HEK293 (cell line): ENCODE results near the gene NECTIN2.

Experiments used
- CTCF ChIA-PET: fragments of 350-600 bp; formaldehyde crosslinking; extraction: SDS; loops from one replicate; lab custom pipeline; 2021; ENCODE audit warnings: antibody characterized with exemption; lab: Yijun Ruan, JAX
- POLR2A ChIA-PET: fragments of 300-600 bp; formaldehyde crosslinking; extraction: SDS; loops from one replicate; lab custom pipeline; 2020; ENCODE audit warnings: antibody characterized with exemption, inconsistent platforms; lab: Yijun Ruan, JAX
- H3K27ac ChIP-seq: fragments of 200-500 bp; sonication (Bioruptor generic); 2 replicates; pipeline ENCODE4 v1.5.1; 2014; ENCODE audit warnings: low read depth, low read length, control low read depth, inconsistent platforms; ENCODE audit errors: extremely low read depth
- H3K36me3 ChIP-seq, 2 experiments: fragments of 200-500 bp in 1 of 2; sonication (Bioruptor generic) in 1 of 2; 1 replicate in 1 of 2; 2 replicates in 1 of 2; pipeline ENCODE4 v1.5.1; 2014 to 2017; ENCODE audit warnings: inconsistent platforms in 2 of 2, low read length in 2 of 2; ENCODE audit not compliant: control insufficient read depth in 2 of 2, insufficient read depth in 1 of 2
- H3K4me1 ChIP-seq: fragments of 200-500 bp; sonication (Bioruptor generic); 2 replicates; pipeline ENCODE4 v1.5.1; 2014; ENCODE audit warnings: mild to moderate bottlenecking, low read length, inconsistent platforms; ENCODE audit not compliant: control insufficient read depth, insufficient read depth
- H3K4me3 ChIP-seq: 2 replicates; pipeline ENCODE4 v1.5.1; 2011; ENCODE audit warnings: low read depth, mild to moderate bottlenecking, control low read depth, low read length, moderate library complexity
- H3K9me3 ChIP-seq: fragments of 200-500 bp; sonication (Bioruptor generic); 2 replicates; pipeline ENCODE4 v1.5.1; 2014; ENCODE audit warnings: low read depth, low read length, inconsistent platforms; ENCODE audit not compliant: control insufficient read depth, insufficient read depth
- FEZF1 ChIP-seq: fragments of 450-650 bp; formaldehyde crosslinking; IDR thresholded peaks from 2 replicates; pipeline ENCODE4 v1.5.1; 2016; ENCODE audit warnings: missing biosample characterization, missing genetic modification characterization
- GFI1B ChIP-seq: fragments of 450-650 bp; formaldehyde crosslinking; IDR thresholded peaks from 2 replicates; pipeline ENCODE4 v1.5.1; 2016; ENCODE audit warnings: missing biosample characterization, missing genetic modification characterization
- INSM2 ChIP-seq: fragments of 450-650 bp; formaldehyde crosslinking; IDR thresholded peaks from 2 replicates; pipeline ENCODE4 v1.5.1; 2016; ENCODE audit warnings: missing biosample characterization, missing genetic modification characterization
- KLF17 ChIP-seq: fragments of 450-650 bp; formaldehyde crosslinking; IDR thresholded peaks from 2 replicates; pipeline ENCODE4 v1.5.1; 2016; ENCODE audit warnings: missing biosample characterization, missing genetic modification characterization
- KLF9 ChIP-seq: fragments of 450-650 bp; formaldehyde crosslinking; IDR thresholded peaks from 2 replicates; pipeline ENCODE4 v1.5.1; 2016; ENCODE audit warnings: missing biosample characterization, missing genetic modification characterization, low read depth
- PATZ1 ChIP-seq: fragments of 450-650 bp; formaldehyde crosslinking; IDR thresholded peaks from 2 replicates; pipeline ENCODE4 v1.5.1; 2016; ENCODE audit warnings: missing biosample characterization, missing genetic modification characterization
- PRDM10 ChIP-seq: fragments of 450-650 bp; formaldehyde crosslinking; IDR thresholded peaks from 2 replicates; pipeline ENCODE4 v1.5.1; 2016; ENCODE audit warnings: missing biosample characterization, missing genetic modification characterization
- SP2 ChIP-seq: fragments of 450-650 bp; formaldehyde crosslinking; IDR thresholded peaks from 2 replicates; pipeline ENCODE4 v1.5.1; 2016; ENCODE audit warnings: missing biosample characterization, missing genetic modification characterization
- WT1 ChIP-seq: fragments of 450-650 bp; formaldehyde crosslinking; IDR thresholded peaks from 2 replicates; pipeline ENCODE4 v1.5.1; 2016; ENCODE audit warnings: missing biosample characterization, missing genetic modification characterization
- YY1 ChIP-seq: fragments of 450-650 bp; formaldehyde crosslinking; IDR thresholded peaks from 2 replicates; pipeline ENCODE4 v1.5.1; 2018; ENCODE audit warnings: missing biosample characterization, missing genetic modification characterization
- ZBTB49 ChIP-seq: fragments of 450-650 bp; formaldehyde crosslinking; IDR thresholded peaks from 2 replicates; pipeline ENCODE4 v1.5.1; 2016; ENCODE audit warnings: missing biosample characterization, missing genetic modification characterization, low read depth
- ZNF239 ChIP-seq: fragments of 450-650 bp; formaldehyde crosslinking; IDR thresholded peaks from 2 replicates; pipeline ENCODE4 v1.5.1; 2016; ENCODE audit warnings: missing biosample characterization, missing genetic modification characterization
- ZNF302 ChIP-seq: fragments of 450-650 bp; formaldehyde crosslinking; IDR thresholded peaks from 2 replicates; pipeline ENCODE4 v1.5.1; 2016; ENCODE audit warnings: missing biosample characterization, missing genetic modification characterization, low read depth
- ZNF366 ChIP-seq: fragments of 450-650 bp; formaldehyde crosslinking; conservative IDR thresholded peaks from 2 replicates; pipeline ENCODE4 v1.5.1; 2016; ENCODE audit warnings: missing biosample characterization, missing genetic modification characterization
- ZNF391 ChIP-seq: fragments of 450-650 bp; formaldehyde crosslinking; IDR thresholded peaks from 2 replicates; pipeline ENCODE4 v1.5.1; 2016; ENCODE audit warnings: low read depth, missing biosample characterization, missing genetic modification characterization, borderline replicate concordance
- ZNF423 ChIP-seq: fragments of 450-650 bp; formaldehyde crosslinking; IDR thresholded peaks from 2 replicates; pipeline ENCODE4 v1.5.1; 2016; ENCODE audit warnings: missing biosample characterization, missing genetic modification characterization
- ZNF521 ChIP-seq: fragments of 450-650 bp; formaldehyde crosslinking; IDR thresholded peaks from 2 replicates; pipeline ENCODE4 v1.5.1; 2017; ENCODE audit warnings: missing biosample characterization, mild to moderate bottlenecking, missing genetic modification characterization
- ZNF580 ChIP-seq: fragments of 450-650 bp; formaldehyde crosslinking; IDR thresholded peaks from 2 replicates; pipeline ENCODE4 v1.5.1; 2016; ENCODE audit warnings: missing biosample characterization, missing genetic modification characterization
- ZNF600 ChIP-seq: fragments of 450-650 bp; formaldehyde crosslinking; IDR thresholded peaks from 2 replicates; pipeline ENCODE4 v1.5.1; 2016; ENCODE audit warnings: missing biosample characterization, missing genetic modification characterization
- ZNF704 ChIP-seq: fragments of 450-650 bp; formaldehyde crosslinking; IDR thresholded peaks from 2 replicates; pipeline ENCODE4 v1.5.1; 2016; ENCODE audit warnings: missing biosample characterization, missing genetic modification characterization
- ZNF785 ChIP-seq: fragments of 450-650 bp; formaldehyde crosslinking; IDR thresholded peaks from 2 replicates; pipeline ENCODE4 v1.5.1; 2016; ENCODE audit warnings: missing biosample characterization, missing genetic modification characterization
- ZSCAN16 ChIP-seq: fragments of 450-650 bp; formaldehyde crosslinking; IDR thresholded peaks from 2 replicates; pipeline ENCODE4 v1.5.1; 2016; ENCODE audit warnings: missing biosample characterization, missing genetic modification characterization

The NECTIN2 gene

GRCh38 chr19:44889830-44890365 lies 43.8 kb downstream of the NECTIN2 start (continued):
- TF ChIP-seq ZBTB49 (tag by site-specific recombination) (no peak), ZNF302 (tag by site-specific recombination) (0 out of 2 replicates have a peak, but pooled peaks have one; percentile 6), YY1 (tag by site-specific recombination) (0 out of 2 replicates have a peak, but pooled peaks have one; percentile 46), ZNF423 (tag by site-specific recombination) (no peak), ZNF600 (tag by site-specific recombination) (peak; percentile 89; the same call in 1 of the 2 replicates), ZNF521 (tag by site-specific recombination) (no peak)

GRCh38 chr19:44890366-44891015 lies 44.4 kb downstream of the NECTIN2 start:
- Histone ChIP-seq H3K4me3 (peak overlapping the region; percentile 42), H3K36me3 (peaks cover 35 to 62% of the 10 kb centered on the region in 2 experiments), H3K27ac (peak overlapping the region; percentile 70), H3K9me3 (no peaks in the 10 kb centered on the region), H3K4me1 (peaks cover 6% of the 10 kb centered on the region)
- CTCF ChIA-PET: interaction anchor here (0.6 to 2.2 kb wide), 12 partner anchors 14 to 1588 kb away, joined by 3 to 19 read pairs (median 3); partner anchors contain the start of genes APOE and NECTIN2
- POLR2A ChIA-PET: interaction anchor here (0.6 to 2.6 kb wide), 20 partner anchors 9 to 956 kb away, joined by 3 to 15 read pairs (median 4); partner anchors contain the start of genes APOE, BLOC1S3, CLASRP and CLPTM1
- peak; percentile 72; the same call in 1 of the 2 replicates for TF ChIP-seq KLF9 (tag by site-specific recombination)
- TF ChIP-seq GFI1B: no peak
- TF ChIP-seq SP2 (tag by site-specific recombination): peak; percentile 37
- TF ChIP-seq FEZF1: 0 out of 2 replicates have a peak, but pooled peaks have one; percentile 20
- peak; percentile 86 for TF ChIP-seq PRDM10
- peak; percentile 88 for TF ChIP-seq ZSCAN16 (tag by site-specific recombination)
- TF ChIP-seq ZNF391 (tag by site-specific recombination): 0 out of 2 replicates have a peak, but pooled peaks have one; percentile 9
- 0 out of 2 replicates have a peak, but pooled peaks have one; percentile 56 for TF ChIP-seq INSM2 (tag by site-specific recombination)
- TF ChIP-seq ZNF302 (tag by site-specific recombination): no peak
- TF ChIP-seq PATZ1 (tag by site-specific recombination): peak; percentile 79
- TF ChIP-seq ZNF704 (tag by site-specific recombination): no peak
- no peak for TF ChIP-seq KLF17 (tag by site-specific recombination)
- TF ChIP-seq ZNF366 (tag by site-specific recombination): peak; percentile 96
- TF ChIP-seq ZNF580 (tag by site-specific recombination): peak; percentile 95; the same call in 1 of the 2 replicates
- TF ChIP-seq ZNF785 (tag by site-specific recombination): no peak
- no peak for TF ChIP-seq WT1
- TF ChIP-seq ZNF239 (tag by site-specific recombination): no peak
